ENCODE data around the gene SRGAP1.
"Not testable (repeated sequence)": the region's sequence is repeated elsewhere in the genome, so short reads cannot be mapped to it uniquely, and the experiment has no call there.

Gene SRGAP1

GRCh38 chr12:64131456-64131855, 287.0 kb downstream of the SRGAP1 start:
- not testable (repeated sequence) for DNase-seq, H3K27me3 Mint-ChIP-seq, H3K4me3 Mint-ChIP-seq, H3K4me1 Mint-ChIP-seq, ATAC-seq
- peaks cover 16 to 40% of the 10 kb centered on the region in 2 donors for H3K9me3 Mint-ChIP-seq
- H3K27ac Mint-ChIP-seq: peak overlapping the region in 1 of 2 donors; percentile 48

DNA sequence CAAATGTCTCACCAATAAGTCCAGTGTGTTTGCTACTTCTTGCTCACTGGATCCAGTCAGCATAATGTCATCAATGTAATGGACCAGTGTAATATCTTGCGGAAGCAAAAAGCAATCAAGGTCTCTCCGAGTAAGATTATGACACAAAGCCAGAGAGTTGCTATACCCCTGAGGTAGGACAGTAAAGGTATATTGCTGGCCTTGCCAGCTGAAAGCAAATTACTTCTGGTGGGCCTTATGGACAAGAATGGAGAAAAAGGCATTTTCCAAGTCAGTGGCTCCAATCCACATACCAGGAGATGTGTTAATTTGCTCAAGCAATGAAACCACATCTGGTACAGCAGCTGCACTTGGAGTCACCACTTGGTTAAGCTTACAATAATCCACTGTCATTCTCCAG, 288.2 kb downstream of the SRGAP1 start:
- peaks cover 16 to 40% of the 10 kb centered on the region in 2 donors for H3K9me3 Mint-ChIP-seq
- not testable (repeated sequence) for DNase-seq, H3K27ac Mint-ChIP-seq, H3K4me1 Mint-ChIP-seq, ATAC-seq, H3K4me3 Mint-ChIP-seq, H3K27me3 Mint-ChIP-seq

DNA sequence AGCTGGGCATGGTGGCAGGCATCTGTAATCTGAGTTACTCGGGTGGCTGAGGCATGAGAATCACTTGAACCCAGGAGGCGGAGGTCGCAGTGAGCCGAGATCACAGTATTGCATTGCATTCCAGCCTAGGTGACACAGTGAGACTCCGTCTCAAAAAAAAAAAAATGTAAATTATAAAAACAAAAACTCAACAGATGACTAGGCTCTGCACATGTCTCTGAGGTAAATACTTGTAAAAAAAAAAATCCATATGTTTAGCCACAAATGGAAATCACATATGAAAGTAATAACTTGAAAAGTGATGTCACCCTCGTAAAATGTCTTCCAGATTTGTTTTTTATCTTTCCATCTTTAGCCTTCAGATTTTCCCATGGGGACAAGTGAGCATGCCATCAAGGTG, 292.6 kb downstream of the SRGAP1 start:
- Mint-ChIP-seq H3K4me3 (no peak overlapping the region), H3K4me1 (no peaks in the 10 kb centered on the region), H3K9me3 (peaks cover 9 to 30% of the 10 kb centered on the region in 2 donors), H3K27me3 (no peaks in the 10 kb centered on the region), H3K27ac (no peak overlapping the region)
- DNase-seq (no peak), ATAC-seq (no peak)

- H3K4me1 Mint-ChIP-seq: no peaks in the 10 kb centered on the region
- no peak overlapping the region for H3K4me3 Mint-ChIP-seq
- H3K27me3 Mint-ChIP-seq: no peaks in the 10 kb centered on the region
- DNase-seq (no peak), ATAC-seq (no peak)
- H3K9me3 Mint-ChIP-seq: peaks cover 9 to 24% of the 10 kb centered on the region in 2 donors
- no peak overlapping the region for H3K27ac Mint-ChIP-seq
Measured at GRCh38 chr12:64139021-64139420, 294.5 kb downstream of the SRGAP1 start.

GRCh38 chr12:64142382-64142781, 297.9 kb downstream of the SRGAP1 start:
- DNase-seq: no peak
- H3K27ac Mint-ChIP-seq: peak overlapping the region in 1 of 2 donors; percentile 74
- H3K4me1 Mint-ChIP-seq: no peaks in the 10 kb centered on the region
- no peaks in the 10 kb centered on the region for H3K9me3 Mint-ChIP-seq
- H3K27me3 Mint-ChIP-seq: no peaks in the 10 kb centered on the region
- no peak overlapping the region for H3K4me3 Mint-ChIP-seq
- no peak for ATAC-seq

GRCh38 chr12:64142784-64143183, 298.3 kb downstream of the SRGAP1 start:
- no peak overlapping the region for H3K27ac Mint-ChIP-seq
- H3K27me3 Mint-ChIP-seq: no peaks in the 10 kb centered on the region
- H3K9me3 Mint-ChIP-seq: no peaks in the 10 kb centered on the region
- ATAC-seq (no peak), DNase-seq (no peak)
- no peak overlapping the region for H3K4me3 Mint-ChIP-seq
- H3K4me1 Mint-ChIP-seq: no peaks in the 10 kb centered on the region

DNA sequence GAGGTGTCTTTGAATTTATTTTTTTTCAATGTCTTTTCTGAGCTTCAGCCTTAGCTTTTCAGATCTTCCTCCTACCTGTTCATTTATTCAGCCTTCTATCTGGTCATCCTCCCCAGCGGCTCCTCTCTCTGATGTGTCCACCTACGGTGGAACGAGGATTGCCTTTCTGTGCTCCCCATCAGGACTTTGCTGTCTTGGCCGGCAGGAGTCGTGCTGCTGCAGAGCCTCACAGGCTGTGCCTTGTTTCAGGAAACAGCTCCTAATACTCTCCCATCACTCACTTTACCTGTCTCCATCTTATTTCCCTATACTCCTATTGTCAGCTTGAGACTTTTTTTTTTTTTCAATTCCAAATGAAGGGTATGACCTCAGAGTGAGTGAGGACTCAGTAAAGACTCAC, 300.7 kb downstream of the SRGAP1 start:
- H3K4me3 Mint-ChIP-seq: no peak overlapping the region
- no peaks in the 10 kb centered on the region for H3K27me3 Mint-ChIP-seq
- no peak for DNase-seq
- H3K27ac Mint-ChIP-seq: no peak overlapping the region
- H3K4me1 Mint-ChIP-seq: no peaks in the 10 kb centered on the region
- no peak for ATAC-seq
- H3K9me3 Mint-ChIP-seq: no peaks in the 10 kb centered on the region

DNA sequence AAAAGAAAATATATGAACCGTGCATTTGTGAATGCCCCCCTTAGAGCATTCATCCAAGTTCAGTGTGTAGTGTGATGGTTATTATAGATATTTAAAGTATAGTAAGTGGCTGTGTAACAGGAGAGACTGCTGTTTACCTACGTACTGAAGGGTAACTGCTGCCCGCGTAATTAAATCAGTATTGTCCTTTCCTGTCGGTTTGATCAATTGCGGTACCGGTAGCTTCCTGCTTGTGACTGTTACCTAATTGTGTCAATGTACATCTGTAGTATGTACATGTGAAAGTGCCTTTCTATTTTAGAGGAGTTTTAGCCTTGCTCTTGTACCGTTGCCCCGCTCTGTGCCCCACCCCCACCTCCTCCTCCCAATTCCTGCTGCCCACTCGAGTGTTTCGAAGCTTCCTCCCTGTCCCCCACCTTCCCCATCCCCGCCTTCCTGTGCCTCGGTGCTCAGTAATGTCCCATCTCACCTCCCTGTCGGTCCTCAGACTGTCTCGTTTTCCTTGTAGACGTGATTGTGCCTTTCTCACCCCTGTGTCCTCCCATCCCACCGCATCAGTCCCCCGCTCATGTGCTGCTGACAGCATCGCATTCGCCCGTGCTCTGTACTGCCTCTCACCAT, 302.6 kb downstream of the SRGAP1 start:
- Mint-ChIP-seq H3K9me3 (no peaks in the 10 kb centered on the region), H3K27me3 (no peaks in the 10 kb centered on the region), H3K4me3 (peak overlapping the region; percentile 44 to 73), H3K4me1 (no peaks in the 10 kb centered on the region), H3K27ac (no peak overlapping the region)
- peak; percentile 52 for ATAC-seq
- DNase-seq: no peak

GRCh38 chr12:64147875-64148274, 303.4 kb downstream of the SRGAP1 start:
- Mint-ChIP-seq H3K27me3 (no peaks in the 10 kb centered on the region), H3K9me3 (no peaks in the 10 kb centered on the region), H3K4me1 (no peaks in the 10 kb centered on the region), H3K27ac (no peak overlapping the region), H3K4me3 (peak overlapping the region in 1 of 2 donors; percentile 38)
- no peak for ATAC-seq
- no peak for DNase-seq

GRCh38 chr12:64154677-64155076, 310.2 kb downstream of the SRGAP1 start:
- H3K9me3 Mint-ChIP-seq: peaks cover 5 to 10% of the 10 kb centered on the region in 2 donors

DNA sequence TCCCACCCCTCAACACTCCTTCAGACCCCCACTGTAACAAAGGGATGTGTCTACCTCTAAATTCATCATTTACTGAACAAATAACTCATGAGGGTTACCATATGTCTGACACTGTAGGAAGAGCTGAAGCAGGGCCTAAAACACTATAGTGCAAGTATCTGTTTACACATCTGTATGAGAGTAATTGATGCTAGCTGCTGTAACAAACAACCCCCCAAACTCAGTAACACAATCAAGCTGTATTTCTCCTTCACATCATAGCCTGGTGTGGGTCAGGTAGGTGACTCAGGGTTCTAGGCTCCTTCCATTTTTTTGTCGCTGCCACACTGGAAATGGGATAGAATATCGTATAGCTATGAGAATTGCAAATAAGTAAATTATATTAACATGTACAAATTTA, 312.6 kb downstream of the SRGAP1 start:
- Mint-ChIP-seq H3K4me1 (no peaks in the 10 kb centered on the region), H3K27ac (no peak overlapping the region), H3K4me3 (no peak overlapping the region), H3K9me3 (peaks cover 5 to 16% of the 10 kb centered on the region in 2 donors), H3K27me3 (no peaks in the 10 kb centered on the region)
- ATAC-seq: no peak
- DNase-seq: no peak

More at GRCh38 chr12:64154677-64155076, 310.2 kb downstream of the SRGAP1 start:
- no peak overlapping the region for H3K4me3 Mint-ChIP-seq
- no peak overlapping the region for H3K27ac Mint-ChIP-seq
- no peaks in the 10 kb centered on the region for H3K27me3 Mint-ChIP-seq
- no peak for DNase-seq
- no peak for ATAC-seq
- H3K4me1 Mint-ChIP-seq: no peaks in the 10 kb centered on the region

- Mint-ChIP-seq H3K27ac (no peak overlapping the region), H3K9me3 (peaks cover 12 to 13% of the 10 kb centered on the region in 2 donors), H3K4me3 (no peak overlapping the region), H3K4me1 (no peaks in the 10 kb centered on the region), H3K27me3 (no peaks in the 10 kb centered on the region)
- DNase-seq: no peak
- no peak for ATAC-seq
Measured at GRCh38 chr12:64160021-64160710, 315.7 kb downstream of the SRGAP1 start.

- Mint-ChIP-seq H3K9me3 (peaks cover 13 to 17% of the 10 kb centered on the region in 2 donors), H3K4me3 (no peak overlapping the region), H3K27me3 (no peaks in the 10 kb centered on the region), H3K27ac (no peak overlapping the region), H3K4me1 (no peaks in the 10 kb centered on the region)
- ATAC-seq: no peak
- no peak for DNase-seq
Measured at GRCh38 chr12:64160711-64161060, 316.2 kb downstream of the SRGAP1 start.

DNA sequence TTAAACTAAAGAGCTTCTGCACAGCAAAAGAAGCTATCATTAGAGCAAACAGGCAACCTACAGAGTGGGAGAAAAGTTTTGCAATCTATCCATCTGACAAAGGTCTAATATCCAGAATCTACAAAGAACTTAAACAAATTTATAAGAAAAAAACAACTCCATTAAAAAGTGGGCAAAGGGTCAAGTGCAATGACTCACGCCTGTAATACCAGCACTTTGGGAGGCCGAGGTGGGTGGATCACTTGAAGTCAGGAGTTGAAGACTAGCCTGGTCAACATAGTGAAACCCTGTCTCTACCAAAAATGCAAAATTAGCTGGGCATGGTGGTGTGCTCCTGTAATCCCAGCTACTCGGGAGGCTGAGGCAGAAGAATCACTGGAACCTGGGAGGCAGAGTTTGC, 322.1 kb downstream of the SRGAP1 start:
- not testable (repeated sequence) for ATAC-seq, H3K4me1 Mint-ChIP-seq, H3K27ac Mint-ChIP-seq, H3K4me3 Mint-ChIP-seq, DNase-seq, H3K27me3 Mint-ChIP-seq
- peaks cover 11 to 21% of the 10 kb centered on the region in 2 donors for H3K9me3 Mint-ChIP-seq

GRCh38 chr12:64167041-64167440, 322.5 kb downstream of the SRGAP1 start:
- DNase-seq, H3K27me3 Mint-ChIP-seq, H3K27ac Mint-ChIP-seq, ATAC-seq, H3K4me3 Mint-ChIP-seq, H3K4me1 Mint-ChIP-seq: not testable (repeated sequence)
- peaks cover 8 to 21% of the 10 kb centered on the region in 2 donors for H3K9me3 Mint-ChIP-seq

DNA sequence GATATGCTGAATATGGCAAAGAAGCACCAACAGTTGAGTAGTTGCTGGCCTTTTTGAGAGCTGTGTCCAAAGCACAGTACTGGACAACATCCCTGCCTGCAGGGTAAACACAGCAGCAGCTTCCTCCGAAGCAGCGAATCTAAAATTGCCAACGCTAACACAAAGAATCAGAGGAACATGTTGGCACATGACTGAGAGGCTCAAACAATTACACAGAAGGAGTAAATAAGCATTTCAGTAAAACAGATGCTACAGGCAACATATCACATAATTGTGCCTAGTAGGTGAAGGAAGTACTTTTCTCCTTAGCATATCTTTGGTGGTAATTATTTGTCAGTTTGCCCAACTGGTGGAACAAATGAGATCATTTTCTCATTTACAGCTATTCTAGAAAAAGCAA, 325.5 kb downstream of the SRGAP1 start:
- Mint-ChIP-seq H3K9me3 (peaks cover 0 to 11% of the 10 kb centered on the region in 2 donors), H3K4me3 (no peak overlapping the region), H3K27ac (peak overlapping the region in 1 of 2 donors; percentile 65), H3K27me3 (no peaks in the 10 kb centered on the region), H3K4me1 (no peaks in the 10 kb centered on the region)
- no peak for ATAC-seq
- no peak for DNase-seq

Measured in stimulated activated naive CD8-positive, alpha-beta T cell treated with anti-CD3 and anti-CD28 coated beads, Interleukin-15, amount 100 ng/mL, for 72 hours (primary cell).